A673 (cell line): ENCODE results near the gene KCNQ2. TPM values are rescaled to one million over a fixed set of nuclear protein-coding genes. Genes with fewer than 3 reads are reported as not detected.

ENCODE experiments used
- BruUV-seq: library from RNA; stranded (reverse); fragments of 400-500 nt; replicated peaks from 2 replicates; lab custom pipeline; 2021; lab: Mats Ljungman, UMichigan
- CTCF ChIA-PET: fragments of 300-600 bp; sonication (Branson Sonifier 250); formaldehyde crosslinking; loops from one replicate; lab custom pipeline; 2022; ENCODE audit warnings: antibody characterized with exemption; lab: Charles Lee
- POLR2A ChIA-PET: fragments of 300-600 bp; sonication (Branson Sonifier 250); formaldehyde crosslinking; loops from one replicate; lab custom pipeline; 2022; ENCODE audit warnings: antibody characterized with exemption; ENCODE audit not compliant: low non-redundant PET; lab: Charles Lee
- DNase-seq: peaks from one replicate; pipeline ENCODE4 v3.0.0-alpha.2; 2015; ENCODE audit warnings: low spot score
- H3K27ac ChIP-seq: fragments of 200-600 bp; sonication (generic); 2 replicates; pipeline ENCODE4 v1.5.1; 2016; ENCODE audit warnings: mixed run types, low read depth, mild to moderate bottlenecking, mixed read lengths, antibody characterized with exemption, low read length; ENCODE audit not compliant: poor library complexity, severe bottlenecking
- H3K27me3 ChIP-seq: fragments of 200-600 bp; sonication (generic); replicated peaks from 2 replicates; pipeline ENCODE4 v1.6.1; 2017; ENCODE audit warnings: mixed run types, low read depth, mild to moderate bottlenecking, mixed read lengths, antibody characterized with exemption, low read length; ENCODE audit not compliant: insufficient read depth, poor library complexity
- H3K36me3 ChIP-seq: fragments of 200-600 bp; sonication (generic); 2 replicates; pipeline ENCODE4 v1.6.1; 2016; ENCODE audit warnings: mixed run types, mild to moderate bottlenecking, mixed read lengths, antibody characterized with exemption, low read length; ENCODE audit not compliant: insufficient read depth, poor library complexity, severe bottlenecking
- H3K4me1 ChIP-seq: fragments of 200-600 bp; sonication (generic); 2 replicates; pipeline ENCODE4 v1.6.1; 2017; ENCODE audit warnings: mixed run types, mild to moderate bottlenecking, mixed read lengths, antibody characterized with exemption, low read length; ENCODE audit not compliant: insufficient read depth, poor library complexity, severe bottlenecking
- H3K4me3 ChIP-seq: fragments of 200-600 bp; sonication (generic); 2 replicates; pipeline ENCODE4 v1.5.1; 2016; ENCODE audit warnings: low read depth, mixed run types, mild to moderate bottlenecking, mixed read lengths, low read length; ENCODE audit not compliant: poor library complexity, severe bottlenecking
- H3K9me3 ChIP-seq: fragments of 200-600 bp; sonication (generic); 2 replicates; pipeline ENCODE4 v1.6.1; 2016; ENCODE audit warnings: mixed run types, low read depth, mild to moderate bottlenecking, mixed read lengths, antibody characterized with exemption, low read length; ENCODE audit not compliant: poor library complexity, severe bottlenecking
- EZH2 ChIP-seq: fragments of 200-600 bp; sonication (generic); IDR thresholded peaks from 2 replicates; pipeline ENCODE4 v1.6.1; 2017; ENCODE audit warnings: borderline replicate concordance, low read depth, mild to moderate bottlenecking, mixed read lengths, antibody characterized with exemption, low read length; ENCODE audit not compliant: poor library complexity, severe bottlenecking
- intact Hi-C: fragments of 100-400 bp; cut with micrococcal nuclease; formaldehyde crosslinking; loops from one replicate; pipeline ENCODE4 v1.10.0; 2022; ENCODE audit not compliant: unreplicated experiment
- total RNA-seq: library from RNA; stranded (reverse); gene quantifications from 2 replicates; pipeline ENCODE4 v1.2.3, GENCODE V29; 2021
- TF ChIP-seq, protein P1 (sequence below): fragments of 300-800, 200-600 bp; sonication (generic); conservative IDR thresholded peaks from 2 replicates; pipeline ENCODE4 v1.5.1; 2017; ENCODE audit warnings: low read depth, mild to moderate bottlenecking, antibody characterized with exemption, low read length, moderate library complexity, mixed read lengths

Gene KCNQ2
- total RNA-seq, 1 experiment from 2014 or later = 6.6 TPM

DNA sequence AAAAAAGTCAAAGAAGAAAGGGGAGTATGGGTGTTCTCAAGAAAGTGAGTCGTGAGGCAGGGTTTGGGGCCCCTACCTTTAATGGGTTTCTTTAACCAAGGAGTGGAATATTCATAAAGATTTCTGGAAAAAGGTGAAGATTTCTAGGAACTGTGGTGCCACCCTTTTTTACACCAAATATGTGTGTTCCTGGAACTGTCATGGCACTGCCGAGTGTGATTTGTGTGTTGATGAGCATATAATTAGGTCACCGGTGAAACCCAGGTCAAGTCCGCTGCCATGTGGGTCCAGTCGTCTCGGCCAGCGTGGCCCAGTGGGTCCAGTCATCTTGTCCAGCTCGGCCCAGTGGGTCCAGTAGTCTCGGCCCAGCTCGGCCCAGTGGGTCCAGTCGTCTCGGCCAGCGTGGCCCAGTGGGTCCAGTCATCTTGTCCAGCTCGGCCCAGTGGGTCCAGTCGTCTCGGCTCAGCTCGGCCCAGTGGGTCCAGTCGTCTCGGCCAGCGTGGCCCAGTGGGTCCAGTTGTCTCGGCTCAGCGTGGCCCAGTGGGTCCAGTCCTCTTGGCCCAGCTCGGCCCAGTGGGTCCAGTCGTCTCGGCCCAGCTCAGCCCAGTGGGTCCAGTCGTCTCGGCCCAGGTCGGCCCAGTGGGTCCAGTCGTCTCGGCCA is 34.8 kb upstream of the KCNQ2 start:
- ChIA-PET POLR2A (interaction anchor here (0.7 kb wide), 1 partner anchor 17 kb away, joined by 4 read pairs; no protein-coding TSS in a partner anchor), CTCF (interaction anchor here (0.7 kb wide), 1 partner anchor 404 kb away, joined by 11 read pairs; no protein-coding TSS in a partner anchor)
- Histone ChIP-seq H3K9me3 (no peaks in the 10 kb centered on the region), H3K36me3 (no peaks in the 10 kb centered on the region), H3K4me1 (peaks cover 1% of the 10 kb centered on the region), H3K4me3 (no peak overlapping the region), H3K27ac (no peak overlapping the region), H3K27me3 (no peaks in the 10 kb centered on the region)
- no peak for DNase-seq
- intact Hi-C loops = no loop called here
- TF ChIP-seq EZH2 = no peak
- TF ChIP-seq, protein P1, sequence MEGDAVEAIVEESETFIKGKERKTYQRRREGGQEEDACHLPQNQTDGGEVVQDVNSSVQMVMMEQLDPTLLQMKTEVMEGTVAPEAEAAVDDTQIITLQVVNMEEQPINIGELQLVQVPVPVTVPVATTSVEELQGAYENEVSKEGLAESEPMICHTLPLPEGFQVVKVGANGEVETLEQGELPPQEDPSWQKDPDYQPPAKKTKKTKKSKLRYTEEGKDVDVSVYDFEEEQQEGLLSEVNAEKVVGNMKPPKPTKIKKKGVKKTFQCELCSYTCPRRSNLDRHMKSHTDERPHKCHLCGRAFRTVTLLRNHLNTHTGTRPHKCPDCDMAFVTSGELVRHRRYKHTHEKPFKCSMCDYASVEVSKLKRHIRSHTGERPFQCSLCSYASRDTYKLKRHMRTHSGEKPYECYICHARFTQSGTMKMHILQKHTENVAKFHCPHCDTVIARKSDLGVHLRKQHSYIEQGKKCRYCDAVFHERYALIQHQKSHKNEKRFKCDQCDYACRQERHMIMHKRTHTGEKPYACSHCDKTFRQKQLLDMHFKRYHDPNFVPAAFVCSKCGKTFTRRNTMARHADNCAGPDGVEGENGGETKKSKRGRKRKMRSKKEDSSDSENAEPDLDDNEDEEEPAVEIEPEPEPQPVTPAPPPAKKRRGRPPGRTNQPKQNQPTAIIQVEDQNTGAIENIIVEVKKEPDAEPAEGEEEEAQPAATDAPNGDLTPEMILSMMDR = no peak
- BruUV-seq = no TSS peak

DNA sequence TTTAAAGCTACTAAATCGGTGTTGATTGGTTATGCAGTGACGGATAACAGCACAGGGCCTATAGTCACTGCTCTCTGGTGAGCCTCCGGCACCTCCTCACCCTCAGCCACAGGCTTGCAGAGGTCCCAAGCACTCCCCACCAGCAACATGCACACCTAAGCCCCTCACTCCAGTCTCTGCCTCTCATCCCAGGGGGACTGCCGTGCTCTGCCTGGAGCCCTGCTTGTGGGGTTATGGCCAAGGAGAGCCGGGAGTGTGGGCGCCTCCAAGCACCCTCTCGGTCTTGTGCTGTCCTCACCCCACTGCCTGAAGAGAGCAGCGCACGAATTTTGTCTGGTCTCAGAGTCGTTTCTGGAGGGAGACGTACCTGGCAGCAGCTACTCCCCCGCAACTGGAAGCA is 33.3 kb upstream of the KCNQ2 start:
- H3K27ac ChIP-seq = no peak overlapping the region
- intact Hi-C loops = no loop called here
- no peaks in the 10 kb centered on the region for H3K27me3 ChIP-seq
- no TSS peak for BruUV-seq
- DNase-seq = no peak
- ChIA-PET CTCF (no interaction called here), POLR2A (no interaction called here)
- H3K9me3 ChIP-seq = no peaks in the 10 kb centered on the region
- TF ChIP-seq, protein P1 = no peak
- no peak for TF ChIP-seq EZH2
- peaks cover 8% of the 10 kb centered on the region for H3K4me1 ChIP-seq
- no peak overlapping the region for H3K4me3 ChIP-seq
- H3K36me3 ChIP-seq = no peaks in the 10 kb centered on the region

DNA sequence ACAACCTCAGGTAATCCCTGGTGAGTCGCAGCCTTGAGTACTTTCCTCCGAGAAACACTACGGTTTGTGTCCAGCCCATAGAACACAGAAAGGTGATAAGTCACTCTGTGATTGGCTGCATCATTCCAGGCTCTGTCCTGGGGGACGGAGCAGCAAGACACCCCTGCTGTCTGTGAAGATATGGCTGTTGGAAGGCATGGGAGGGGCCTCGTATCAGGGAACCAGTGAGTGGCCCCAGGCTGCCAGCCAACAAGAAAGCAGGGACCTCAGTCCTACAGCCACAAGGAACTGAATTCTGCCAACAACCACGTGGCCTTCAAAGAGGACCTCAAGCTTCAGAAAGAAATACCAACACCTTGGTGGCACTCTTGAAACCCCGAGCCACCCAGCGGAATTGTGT is 32.8 kb upstream of the KCNQ2 start:
- POLR2A ChIA-PET = no interaction called here
- intact Hi-C loops = no loop called here
- Histone ChIP-seq H3K27ac (no peak overlapping the region), H3K27me3 (no peaks in the 10 kb centered on the region), H3K9me3 (no peaks in the 10 kb centered on the region), H3K4me1 (peaks cover 8% of the 10 kb centered on the region), H3K4me3 (no peak overlapping the region), H3K36me3 (no peaks in the 10 kb centered on the region)
- CTCF ChIA-PET = no interaction called here
- TF ChIP-seq EZH2 = no peak
- TF ChIP-seq, protein P1 = no peak
- BruUV-seq = no TSS peak
- DNase-seq = no peak
